ENCODE measurements around the gene PEAR1. TPM values are rescaled to one million over a fixed set of nuclear protein-coding genes. Genes with fewer than 3 reads are reported as not detected.
A peak's percentile ranks its signal among the peaks of the same experiment; 100 is the strongest.

PEAR1 gene
- total and polyA plus RNA-seq, 4 experiments from 2014 or later, result 0.32 to 0.36 TPM; not detected in 2

DNA sequence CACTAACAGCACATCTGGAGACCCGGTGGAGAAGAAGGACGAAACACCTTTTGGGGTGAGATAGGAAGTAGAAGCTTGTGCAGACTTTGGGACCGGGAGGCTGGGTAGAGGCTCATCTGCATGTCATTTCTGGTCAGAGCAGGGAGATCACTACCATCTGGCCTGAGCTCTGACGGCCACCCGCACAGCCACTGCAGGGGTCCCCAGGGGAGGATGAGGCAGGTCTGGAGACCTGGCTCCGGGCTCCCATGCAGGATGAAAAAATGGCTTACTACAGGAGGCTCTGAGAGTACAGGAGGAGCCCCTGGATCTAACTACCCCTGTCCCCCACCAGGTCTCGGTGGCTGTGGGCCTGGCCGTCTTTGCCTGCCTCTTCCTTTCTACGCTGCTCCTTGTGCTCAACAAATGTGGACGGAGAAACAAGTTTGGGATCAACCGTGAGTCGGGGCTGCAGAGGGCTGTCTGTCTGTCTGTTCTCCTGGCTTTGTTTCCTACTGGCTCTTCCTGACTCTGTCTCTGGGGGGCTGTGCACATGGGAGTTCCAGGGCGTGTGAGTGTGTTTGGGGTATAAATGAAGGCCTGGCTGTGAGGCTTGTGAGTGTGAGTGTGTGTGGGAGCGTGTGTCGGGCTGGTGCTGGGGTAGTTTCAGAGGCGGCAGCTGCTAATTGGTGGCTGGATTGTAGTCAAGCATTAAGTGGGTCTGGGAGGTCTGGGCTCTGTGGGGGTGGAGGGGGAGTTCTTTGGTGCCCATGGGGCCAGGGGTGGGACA is 18.8 kb upstream of the PEAR1 start:
- Mint-ChIP-seq H3K27ac (no peak overlapping the region), H3K4me1 (no peaks in the 10 kb centered on the region), H3K9me3 (no peaks in the 10 kb centered on the region), H3K36me3 (no peaks in the 10 kb centered on the region), H3K4me3 (no peak overlapping the region), H3K27me3 (peaks cover 10 to 15% of the 10 kb centered on the region in 2 donors)
- DNase-seq, result no peak
- no peaks in the 10 kb centered on the region for H3K9me3 ChIP-seq (ENCODE audit: control insufficient read depth in 1 of 2, low read length in 2 of 2)
- no peaks in the 10 kb centered on the region for H3K36me3 ChIP-seq (ENCODE audit: insufficient read depth, low read length)
- ChIA-PET CTCF (ENCODE audit: partially characterized antibody) (interaction anchor here (0.6 kb wide), 1 partner anchor 240 kb away, joined by 3 read pairs; no protein-coding TSS in a partner anchor), POLR2A (ENCODE audit: partially characterized antibody) (no interaction called here)
- H3K4me1 ChIP-seq (ENCODE audit: insufficient read depth, low read length), result no peaks in the 10 kb centered on the region
- H3K27ac ChIP-seq (ENCODE audit: low read depth, low read length), result no peak overlapping the region
- intact Hi-C loops (cut with micrococcal nuclease), result no loop called here
- no peak overlapping the region for H3K4me3 ChIP-seq (ENCODE audit: low read length in 2 of 2)
- H3K27me3 ChIP-seq (ENCODE audit: insufficient read depth, low read length), result no peaks in the 10 kb centered on the region

DNA sequence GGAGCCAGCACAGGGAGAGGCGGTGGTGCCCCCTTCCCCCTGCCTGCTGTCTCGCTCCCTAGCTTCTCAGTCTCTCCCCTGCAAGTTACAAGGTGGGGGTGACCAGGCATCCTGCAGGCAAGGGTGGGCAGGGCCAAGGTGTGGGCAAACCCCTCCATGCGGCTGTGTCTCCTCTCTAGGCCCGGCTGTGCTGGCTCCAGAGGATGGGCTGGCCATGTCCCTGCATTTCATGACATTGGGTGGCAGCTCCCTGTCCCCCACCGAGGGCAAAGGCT is 18.2 kb upstream of the PEAR1 start:
- Histone ChIP-seq H3K4me3 (ENCODE audit: low read length in 2 of 2) (no peak overlapping the region), H3K27me3 (ENCODE audit: insufficient read depth, low read length) (no peaks in the 10 kb centered on the region), H3K27ac (ENCODE audit: low read depth, low read length) (no peak overlapping the region), H3K36me3 (ENCODE audit: insufficient read depth, low read length) (no peaks in the 10 kb centered on the region), H3K9me3 (ENCODE audit: control insufficient read depth in 1 of 2, low read length in 2 of 2) (no peaks in the 10 kb centered on the region), H3K4me1 (ENCODE audit: insufficient read depth, low read length) (no peaks in the 10 kb centered on the region)
- POLR2A ChIA-PET (ENCODE audit: partially characterized antibody), result no interaction called here
- Mint-ChIP-seq H3K4me1 (no peaks in the 10 kb centered on the region), H3K4me3 (no peak overlapping the region), H3K27ac (no peak overlapping the region), H3K36me3 (no peaks in the 10 kb centered on the region), H3K27me3 (peaks cover 10 to 18% of the 10 kb centered on the region in 2 donors), H3K9me3 (no peaks in the 10 kb centered on the region)
- CTCF ChIA-PET (ENCODE audit: partially characterized antibody), result interaction anchor here (0.6 to 2.3 kb wide), 2 partner anchors 15 to 239 kb away, joined by 3 to 9 read pairs; partner anchors contain the start of gene NTRK1
- no peak for DNase-seq
- intact Hi-C loops (cut with micrococcal nuclease), result no loop called here

DNA sequence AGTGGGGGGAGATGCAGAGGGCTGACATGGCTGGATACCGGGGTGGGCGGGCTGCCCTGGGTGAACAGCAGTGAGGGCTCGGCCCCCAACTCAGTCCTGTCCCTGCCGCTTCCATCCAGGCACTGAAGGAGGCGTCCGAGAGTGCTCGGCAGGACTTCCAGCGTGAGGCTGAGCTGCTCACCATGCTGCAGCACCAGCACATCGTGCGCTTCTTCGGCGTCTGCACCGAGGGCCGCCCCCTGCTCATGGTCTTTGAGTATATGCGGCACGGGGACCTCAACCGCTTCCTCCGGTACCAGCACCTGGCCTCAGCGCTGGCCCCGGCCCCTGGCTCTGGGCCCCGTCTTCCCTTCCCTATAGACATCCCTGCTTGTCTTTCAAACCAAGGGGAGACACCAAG is 17.2 kb upstream of the PEAR1 start:
- POLR2A ChIA-PET (ENCODE audit: partially characterized antibody), result no interaction called here
- no peak for DNase-seq
- Mint-ChIP-seq H3K27ac (no peak overlapping the region), H3K36me3 (no peaks in the 10 kb centered on the region), H3K27me3 (peaks cover 12 to 22% of the 10 kb centered on the region in 2 donors), H3K4me1 (no peaks in the 10 kb centered on the region), H3K4me3 (no peak overlapping the region), H3K9me3 (no peaks in the 10 kb centered on the region)
- intact Hi-C loops (cut with micrococcal nuclease), result no loop called here
- no peaks in the 10 kb centered on the region for H3K36me3 ChIP-seq (ENCODE audit: insufficient read depth, low read length)
- H3K4me3 ChIP-seq (ENCODE audit: low read length in 2 of 2), result no peak overlapping the region
- CTCF ChIA-PET (ENCODE audit: partially characterized antibody), result interaction anchor here (1.4 to 2.3 kb wide), 2 partner anchors 16 to 38 kb away, joined by 4 to 9 read pairs; partner anchors contain the start of gene NTRK1
- H3K4me1 ChIP-seq (ENCODE audit: insufficient read depth, low read length), result no peaks in the 10 kb centered on the region
- no peak overlapping the region for H3K27ac ChIP-seq (ENCODE audit: low read depth, low read length)
- no peaks in the 10 kb centered on the region for H3K27me3 ChIP-seq (ENCODE audit: insufficient read depth, low read length)
- no peaks in the 10 kb centered on the region for H3K9me3 ChIP-seq (ENCODE audit: control insufficient read depth in 1 of 2, low read length in 2 of 2)

DNA sequence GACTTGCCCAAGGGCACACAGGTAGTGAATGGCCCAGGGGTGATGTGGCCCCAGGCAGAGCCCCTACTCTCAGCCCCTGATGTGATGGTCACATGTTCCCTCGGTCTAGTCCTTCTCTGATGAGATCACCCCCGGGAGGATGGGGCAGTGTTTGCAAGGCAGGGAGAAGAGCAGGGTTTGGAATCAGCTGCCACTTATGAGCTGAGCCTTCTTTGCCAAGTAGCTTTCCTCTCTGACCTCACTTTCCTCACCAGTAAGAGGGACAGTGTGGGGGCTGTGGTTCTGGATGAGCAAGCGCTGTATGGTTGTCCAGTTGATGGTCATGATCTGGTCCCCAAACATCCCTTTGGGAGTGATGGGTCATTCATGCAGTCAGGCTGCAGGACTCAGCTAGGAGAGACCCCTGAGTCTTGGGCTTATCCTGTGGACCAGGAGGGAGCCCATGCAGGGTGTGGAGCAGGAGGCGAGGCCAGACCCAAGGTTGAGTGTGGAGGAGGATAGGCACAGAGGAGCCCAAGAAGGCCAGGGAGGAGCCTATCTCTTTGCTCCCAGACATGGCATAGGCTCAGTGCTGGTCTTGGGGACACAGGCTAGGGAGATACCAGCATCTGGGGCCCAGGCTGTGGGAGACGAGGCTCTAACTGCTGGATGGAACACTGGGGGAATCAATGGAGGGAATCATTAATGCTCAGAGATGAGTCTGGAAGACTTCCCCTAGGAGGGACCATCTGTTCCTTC is 15.9 kb upstream of the PEAR1 start:
- no peak overlapping the region for H3K27ac Mint-ChIP-seq

DNA sequence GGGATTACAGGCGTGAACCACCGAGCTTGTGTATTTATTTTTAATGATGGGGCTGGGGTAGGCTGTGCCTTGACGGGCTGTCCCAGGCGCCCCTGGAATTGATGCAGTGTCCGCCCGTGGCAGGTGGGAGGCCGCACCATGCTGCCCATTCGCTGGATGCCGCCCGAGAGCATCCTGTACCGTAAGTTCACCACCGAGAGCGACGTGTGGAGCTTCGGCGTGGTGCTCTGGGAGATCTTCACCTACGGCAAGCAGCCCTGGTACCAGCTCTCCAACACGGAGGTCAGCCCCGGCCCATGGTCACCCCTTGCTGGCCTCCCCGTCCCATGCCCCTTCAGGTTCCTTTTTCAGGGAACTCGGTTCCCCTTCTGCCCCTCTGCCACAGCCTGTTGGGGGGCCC is 13.6 kb upstream of the PEAR1 start:
- ChIA-PET CTCF (ENCODE audit: partially characterized antibody) (interaction anchor here (3.2 kb wide), 1 partner anchor 10 kb away, joined by 12 read pairs; no protein-coding TSS in a partner anchor), POLR2A (ENCODE audit: partially characterized antibody) (no interaction called here)
- intact Hi-C loops (cut with micrococcal nuclease), result no loop called here
- Mint-ChIP-seq H3K36me3 (no peaks in the 10 kb centered on the region), H3K4me1 (no peaks in the 10 kb centered on the region), H3K27ac (peak overlapping the region in 1 of 7 donors; percentile 4), H3K27me3 (peaks cover 25 to 48% of the 10 kb centered on the region in 2 donors), H3K9me3 (peaks cover 0 to 2% (median 0%) of the 10 kb centered on the region in 8 donors), H3K4me3 (no peak overlapping the region)
- no peak for DNase-seq
- Histone ChIP-seq H3K27ac (ENCODE audit: low read depth, low read length) (no peak overlapping the region), H3K4me1 (ENCODE audit: insufficient read depth, low read length) (no peaks in the 10 kb centered on the region), H3K4me3 (ENCODE audit: low read length in 2 of 2) (no peak overlapping the region), H3K36me3 (ENCODE audit: insufficient read depth, low read length) (no peaks in the 10 kb centered on the region), H3K9me3 (ENCODE audit: control insufficient read depth in 1 of 2, low read length in 2 of 2) (no peaks in the 10 kb centered on the region), H3K27me3 (ENCODE audit: insufficient read depth, low read length) (no peaks in the 10 kb centered on the region)

More for the DNA sequence above, 15.9 kb upstream of the PEAR1 start:
- H3K4me3 ChIP-seq (ENCODE audit: low read length in 2 of 2), result no peak overlapping the region
- ChIA-PET POLR2A (ENCODE audit: partially characterized antibody) (no interaction called here), CTCF (ENCODE audit: partially characterized antibody) (interaction anchor here (1.4 to 2.3 kb wide), 3 partner anchors 11 to 40 kb away, joined by 4 to 9 read pairs (median 5); partner anchors contain the start of gene NTRK1)
- H3K36me3 Mint-ChIP-seq, result no peaks in the 10 kb centered on the region
- H3K4me1 ChIP-seq (ENCODE audit: insufficient read depth, low read length), result no peaks in the 10 kb centered on the region
- peaks cover 18 to 31% of the 10 kb centered on the region in 2 donors for H3K27me3 Mint-ChIP-seq
- no peaks in the 10 kb centered on the region for H3K4me1 Mint-ChIP-seq
- no peaks in the 10 kb centered on the region for H3K9me3 Mint-ChIP-seq
- H3K9me3 ChIP-seq (ENCODE audit: control insufficient read depth in 1 of 2, low read length in 2 of 2), result no peaks in the 10 kb centered on the region
- no peak overlapping the region for H3K4me3 Mint-ChIP-seq
- no peak for DNase-seq
- intact Hi-C loops (cut with micrococcal nuclease), result no loop called here
- no peaks in the 10 kb centered on the region for H3K36me3 ChIP-seq (ENCODE audit: insufficient read depth, low read length)
- H3K27me3 ChIP-seq (ENCODE audit: insufficient read depth, low read length), result no peaks in the 10 kb centered on the region
- H3K27ac ChIP-seq (ENCODE audit: low read depth, low read length), result no peak overlapping the region

DNA sequence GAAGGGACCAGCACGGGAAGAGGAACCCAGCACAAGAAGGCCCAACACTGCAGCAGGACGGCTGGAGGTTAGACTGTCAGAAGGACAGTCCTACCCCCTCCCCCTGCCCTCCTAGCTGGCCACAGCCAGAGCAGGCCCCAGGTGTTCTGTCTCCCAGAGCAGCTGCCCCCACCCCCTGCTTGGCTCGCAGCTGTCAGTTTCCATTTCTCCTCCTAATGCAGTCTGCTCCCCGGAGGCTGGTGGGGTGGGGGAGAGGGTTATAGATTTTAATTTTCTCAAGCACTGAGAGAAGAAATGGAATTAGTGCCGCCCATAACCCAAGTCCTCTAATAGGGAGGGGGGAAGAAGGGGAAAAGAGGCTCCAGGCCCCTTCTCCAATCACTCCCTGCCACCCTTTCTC is 13.0 kb upstream of the PEAR1 start:
- POLR2A ChIA-PET (ENCODE audit: partially characterized antibody), result no interaction called here
- Histone ChIP-seq H3K27me3 (ENCODE audit: insufficient read depth, low read length) (no peaks in the 10 kb centered on the region), H3K4me1 (ENCODE audit: insufficient read depth, low read length) (no peaks in the 10 kb centered on the region), H3K4me3 (ENCODE audit: low read length in 2 of 2) (no peak overlapping the region), H3K9me3 (ENCODE audit: control insufficient read depth in 1 of 2, low read length in 2 of 2) (no peaks in the 10 kb centered on the region), H3K36me3 (ENCODE audit: insufficient read depth, low read length) (no peaks in the 10 kb centered on the region), H3K27ac (ENCODE audit: low read depth, low read length) (no peak overlapping the region)
- H3K27ac Mint-ChIP-seq, result no peak overlapping the region
- H3K4me1 Mint-ChIP-seq, result no peaks in the 10 kb centered on the region
- H3K36me3 Mint-ChIP-seq, result no peaks in the 10 kb centered on the region
- CTCF ChIA-PET (ENCODE audit: partially characterized antibody), result interaction anchor here (2.1 to 3.2 kb wide), 2 partner anchors 10 to 21 kb away, joined by 5 to 12 read pairs; partner anchors contain the start of gene NTRK1
- peaks cover 25 to 48% of the 10 kb centered on the region in 2 donors for H3K27me3 Mint-ChIP-seq
- peaks cover 0 to 2% (median 0%) of the 10 kb centered on the region in 8 donors for H3K9me3 Mint-ChIP-seq
- DNase-seq, result no peak
- H3K4me3 Mint-ChIP-seq, result no peak overlapping the region
- intact Hi-C loops (cut with micrococcal nuclease), result no loop called here

DNA sequence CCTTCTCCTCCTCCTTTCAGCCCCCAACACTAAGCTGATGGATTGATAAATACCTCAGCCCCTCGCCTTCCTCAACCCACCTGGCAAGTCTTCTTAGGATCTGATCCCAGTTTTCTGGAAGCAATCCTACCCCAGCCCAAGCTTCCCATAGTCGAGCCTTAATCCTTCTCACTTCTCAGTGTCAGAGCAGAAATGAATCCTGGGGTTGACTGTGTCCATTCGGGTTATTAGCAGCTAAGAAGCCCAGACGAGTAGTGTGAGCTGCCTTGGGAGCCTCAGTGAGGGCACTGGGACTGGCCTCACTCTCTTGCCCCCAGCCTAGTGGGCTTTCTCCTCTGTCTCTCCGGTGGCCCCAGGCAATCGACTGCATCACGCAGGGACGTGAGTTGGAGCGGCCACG is 12.4 kb upstream of the PEAR1 start:
- ChIA-PET CTCF (ENCODE audit: partially characterized antibody) (interaction anchor here (0.6 to 3.2 kb wide), 3 partner anchors 9 to 43 kb away, joined by 3 to 12 read pairs (median 5); partner anchors contain the start of gene NTRK1), POLR2A (ENCODE audit: partially characterized antibody) (no interaction called here)
- no peaks in the 10 kb centered on the region for H3K36me3 Mint-ChIP-seq
- Histone ChIP-seq H3K4me1 (ENCODE audit: insufficient read depth, low read length) (no peaks in the 10 kb centered on the region), H3K4me3 (ENCODE audit: low read length in 2 of 2) (no peak overlapping the region), H3K9me3 (ENCODE audit: control insufficient read depth in 1 of 2, low read length in 2 of 2) (no peaks in the 10 kb centered on the region), H3K27ac (ENCODE audit: low read depth, low read length) (no peak overlapping the region), H3K36me3 (ENCODE audit: insufficient read depth, low read length) (no peaks in the 10 kb centered on the region), H3K27me3 (ENCODE audit: insufficient read depth, low read length) (no peaks in the 10 kb centered on the region)
- no peak for DNase-seq
- H3K27me3 Mint-ChIP-seq, result peaks cover 25 to 49% of the 10 kb centered on the region in 2 donors
- no peaks in the 10 kb centered on the region for H3K4me1 Mint-ChIP-seq
- H3K9me3 Mint-ChIP-seq, result peaks cover 0 to 2% (median 0%) of the 10 kb centered on the region in 8 donors
- intact Hi-C loops (cut with micrococcal nuclease), result no loop called here
- no peak overlapping the region for H3K27ac Mint-ChIP-seq
- no peak overlapping the region for H3K4me3 Mint-ChIP-seq
